ENCODE data around the gene HSD17B8.
A peak's percentile ranks its signal among the peaks of the same experiment; 100 is the strongest.

Gene HSD17B8

DNA sequence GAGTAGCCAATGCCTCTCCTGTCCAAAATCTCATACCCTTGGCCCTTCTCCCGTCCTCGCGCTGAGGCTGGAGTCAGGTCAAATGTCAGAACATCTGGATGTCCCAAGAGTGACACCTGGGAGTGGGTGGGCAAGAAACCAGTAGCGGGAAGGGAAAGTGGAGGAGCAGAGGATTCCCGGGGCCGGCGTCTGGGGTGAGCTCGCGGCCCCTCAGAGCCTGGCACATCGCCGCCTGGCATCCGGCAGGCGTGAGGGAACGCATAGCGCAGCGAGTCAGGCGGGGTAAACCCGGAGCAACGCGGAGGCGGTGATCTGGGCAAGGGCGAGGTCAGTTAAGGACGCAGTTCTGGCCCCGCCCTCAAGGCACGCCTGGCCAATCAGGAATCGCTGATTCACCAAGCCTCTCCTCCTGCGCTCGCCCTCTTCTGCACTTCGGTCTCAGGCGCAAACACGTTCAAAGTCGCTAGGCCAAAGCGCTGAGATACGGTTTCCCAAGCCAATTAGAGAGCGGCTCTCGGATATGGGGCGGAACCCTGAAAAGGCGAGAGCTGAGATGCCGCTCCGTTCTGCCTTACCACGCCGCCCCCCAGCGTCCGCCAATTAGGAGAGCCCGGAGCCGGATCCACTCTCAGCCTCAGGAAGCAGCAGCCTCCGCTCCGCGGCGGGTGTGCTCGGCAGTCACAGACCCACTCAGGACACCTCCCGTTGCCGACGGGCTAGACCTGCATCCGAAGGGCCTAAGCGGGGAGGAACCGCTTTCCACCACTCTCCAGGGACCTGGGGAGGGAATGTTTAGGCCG is 44.7 kb downstream of the HSD17B8 start:
- peak; percentile 93 to 95 for ATAC-seq

DNA sequence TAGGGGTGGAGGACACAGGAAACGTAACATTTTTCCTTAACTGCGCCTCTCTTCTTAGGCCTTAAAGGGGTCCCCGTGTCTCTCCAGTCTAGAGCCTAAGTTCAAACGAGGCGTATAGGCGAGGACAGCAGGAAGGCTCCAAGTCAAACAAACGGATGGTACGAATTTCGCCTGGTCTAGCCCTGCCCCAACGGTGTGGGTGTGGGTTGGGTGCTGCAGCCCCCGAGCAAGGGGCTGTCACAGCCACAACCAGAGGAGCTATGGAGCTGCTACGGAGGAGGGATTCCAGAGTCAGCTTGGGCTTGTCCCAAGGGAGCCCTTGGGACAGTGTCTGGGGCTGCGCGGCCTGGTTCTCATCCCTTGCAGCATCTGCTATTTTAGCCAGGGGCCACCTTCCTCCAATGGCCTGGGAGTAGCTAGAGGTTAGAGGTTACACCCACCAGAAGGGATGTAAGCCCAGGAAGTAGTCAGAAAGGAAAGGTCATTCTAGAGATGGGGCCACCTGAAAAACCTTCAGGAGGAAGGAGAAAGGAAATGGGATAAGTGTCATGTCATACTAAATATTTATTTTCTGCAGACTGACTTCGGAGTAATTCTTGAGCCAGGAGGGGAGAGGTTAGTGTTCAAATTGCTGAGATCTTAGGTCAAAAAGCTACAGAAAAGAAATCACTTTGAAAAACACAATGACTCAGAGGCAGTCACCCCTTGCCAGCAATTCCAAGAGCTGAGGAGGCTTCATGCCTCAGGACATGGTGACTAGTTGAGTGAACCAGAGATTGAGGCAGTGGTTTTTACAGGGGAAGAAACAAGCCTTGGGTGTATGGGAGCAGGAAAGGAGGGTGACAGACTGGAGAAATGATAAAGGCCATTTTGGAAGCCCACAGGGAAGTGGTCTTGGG is 45.5 kb downstream of the HSD17B8 start:
- ATAC-seq: no peak

DNA sequence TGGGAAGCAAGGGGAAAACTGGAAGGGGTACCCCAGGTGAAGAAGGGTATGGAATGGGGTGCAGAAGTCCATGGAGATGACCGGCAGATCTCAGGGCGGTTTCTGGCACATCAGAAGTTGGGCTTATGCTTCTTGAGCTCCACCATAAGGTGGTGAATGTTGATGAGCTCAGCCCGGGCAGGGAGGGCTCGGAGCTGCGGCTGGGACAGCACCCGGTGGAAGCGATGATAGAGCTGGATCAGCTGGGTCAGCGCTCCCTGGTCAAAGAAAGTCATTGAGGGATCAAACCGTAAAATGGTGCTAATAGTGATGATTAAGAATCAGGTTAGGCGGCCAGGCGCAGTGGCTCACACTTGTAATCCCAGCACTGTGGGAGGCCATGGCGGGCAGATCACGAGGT is 46.3 kb downstream of the HSD17B8 start:
- no peak for ATAC-seq

DNA sequence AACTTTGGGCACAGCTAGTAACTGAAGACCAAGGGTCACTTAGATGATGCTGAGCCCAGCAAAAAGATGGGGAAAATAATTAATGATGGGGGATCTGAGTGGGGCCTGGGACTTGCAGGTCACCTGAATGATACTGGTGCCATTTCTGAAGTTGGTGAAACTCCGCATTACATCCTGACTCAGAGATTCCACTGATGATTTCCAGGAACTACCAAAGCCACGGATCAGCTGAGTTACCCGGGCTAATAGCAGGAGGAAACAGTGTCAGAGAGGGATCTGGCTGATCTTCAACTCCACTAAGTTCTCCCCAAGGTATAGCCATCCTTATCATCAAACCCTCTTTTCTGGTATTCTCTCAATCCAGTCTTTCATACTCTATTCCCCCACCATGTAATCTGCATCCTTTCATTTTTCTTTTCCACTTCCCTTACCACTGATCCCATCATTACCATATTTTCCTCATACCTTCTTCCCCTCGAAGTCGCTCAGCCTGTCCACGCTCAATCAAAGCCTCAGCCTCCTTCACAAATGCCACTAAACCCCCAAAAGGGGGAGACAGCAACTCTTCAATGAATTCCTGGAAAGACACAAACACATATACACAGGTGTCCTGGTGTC is 47.0 kb downstream of the HSD17B8 start:
- no peak for ATAC-seq

DNA sequence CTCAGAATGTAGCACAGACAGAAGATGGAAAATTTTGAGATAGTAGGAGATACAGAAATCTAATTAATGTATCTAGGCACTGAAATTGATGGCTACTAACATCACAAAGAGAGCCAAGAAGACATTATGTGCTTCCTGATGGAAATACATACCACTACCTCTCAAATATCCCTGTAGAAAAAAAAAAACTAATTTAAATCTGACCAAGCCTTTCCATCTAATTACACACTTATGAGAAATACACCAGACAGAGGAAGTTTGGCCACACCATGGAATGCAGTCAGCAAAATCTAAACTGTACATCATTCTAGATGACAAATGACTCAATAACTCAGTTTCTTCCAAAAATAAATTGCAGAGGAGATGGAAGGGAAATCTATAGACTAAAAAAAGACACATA is 48.3 kb downstream of the HSD17B8 start:
- ATAC-seq: no peak

DNA sequence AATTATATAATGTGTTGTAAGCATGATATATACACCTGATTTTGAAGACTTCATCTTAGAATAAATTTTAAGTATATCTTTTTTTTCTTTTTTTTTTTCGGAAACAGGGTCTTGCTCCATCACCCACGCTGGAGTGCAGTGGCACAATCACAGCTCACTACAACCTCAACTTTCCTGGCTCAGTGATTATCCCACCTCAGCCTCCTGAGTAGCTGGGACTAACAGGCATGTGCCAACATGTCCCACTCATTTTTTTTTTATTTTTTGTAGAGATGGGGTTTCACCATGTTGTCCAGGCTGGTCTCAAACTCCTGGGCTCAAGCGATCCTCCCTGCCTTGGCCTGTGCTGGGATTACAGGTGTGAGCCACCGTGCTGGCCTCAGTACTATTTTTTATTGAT is 50.1 kb downstream of the HSD17B8 start:
- ATAC-seq: no peak

Data from activated CD4-positive, CD25-positive, alpha-beta regulatory T cell treated with anti-CD3 and anti-CD28 coated beads, Interleukin-2, amount 50 U/mL, for 24 hours (primary cell).